Fibroblast of lung (primary cell): ENCODE measurements around the gene KCTD3. TPM values are rescaled to one million over a fixed set of nuclear protein-coding genes. Genes with fewer than 3 reads are reported as not detected.

ENCODE experiments used
- DNase-seq, 2 donors: peaks; one replicate each; pipeline versions ENCODE4 v3.0.0 to v3.0.0-alpha.2; 2010; ENCODE audit warnings: low read depth in 2 of 2
- H2AFZ ChIP-seq: 2 replicates; pipeline ENCODE4 v1.5.1; 2012; ENCODE audit warnings: low read length, control low read depth, inconsistent platforms
- H3K27ac ChIP-seq: 2 replicates; pipeline ENCODE4 v1.5.1; 2011; ENCODE audit warnings: low read length, control low read depth; ENCODE audit not compliant: insufficient read depth
- H3K27me3 ChIP-seq: 2 replicates; pipeline ENCODE4 v1.5.1; 2011; ENCODE audit warnings: mild to moderate bottlenecking, low read length; ENCODE audit not compliant: control insufficient read depth, insufficient read depth
- H3K36me3 ChIP-seq: 2 replicates; pipeline ENCODE4 v1.5.1; 2011; ENCODE audit warnings: low read length; ENCODE audit not compliant: control insufficient read depth, insufficient read depth
- H3K4me1 ChIP-seq: 2 replicates; pipeline ENCODE4 v1.5.1; 2011; ENCODE audit warnings: low read length; ENCODE audit not compliant: control insufficient read depth, insufficient read depth; ENCODE audit errors: extremely low read depth
- H3K4me2 ChIP-seq: 2 replicates; pipeline ENCODE4 v1.5.1; 2011; ENCODE audit warnings: low read length, control low read depth; ENCODE audit not compliant: insufficient read depth; ENCODE audit errors: extremely low read depth
- H3K4me3 ChIP-seq, 4 experiments: fragments of 200-600 bp in 1 of 4; sonication (generic) in 1 of 4; replicated peaks in 1 of 4; 2 replicates each; pipeline ENCODE4 v1.5.1; 2011 to 2016; ENCODE audit warnings: low read length in 4 of 4, low read depth in 3 of 4, mild to moderate bottlenecking in 3 of 4, control low read depth in 2 of 4, inconsistent platforms in 1 of 4, mixed read lengths in 1 of 4; ENCODE audit not compliant: insufficient read depth in 1 of 4; ENCODE audit errors: control extremely low read depth in 1 of 4
- H3K79me2 ChIP-seq: 2 replicates; pipeline ENCODE4 v1.5.1; 2012; ENCODE audit warnings: mild to moderate bottlenecking, low read length, inconsistent platforms; ENCODE audit not compliant: control insufficient read depth, insufficient read depth
- H3K9ac ChIP-seq: 2 replicates; pipeline ENCODE4 v1.5.1; 2011; ENCODE audit warnings: mild to moderate bottlenecking, low read length, control low read depth; ENCODE audit not compliant: insufficient read depth
- H3K9me3 ChIP-seq: 2 replicates; pipeline ENCODE4 v1.5.1; 2012; ENCODE audit warnings: low read depth, low read length; ENCODE audit not compliant: control insufficient read depth, insufficient read depth
- H4K20me1 ChIP-seq: 2 replicates; pipeline ENCODE4 v1.5.1; 2011; ENCODE audit warnings: low read length; ENCODE audit not compliant: control insufficient read depth, insufficient read depth; ENCODE audit errors: extremely low read depth
- EZH2 ChIP-seq: IDR thresholded peaks from 2 replicates; pipeline ENCODE4 v1.5.1; 2012; ENCODE audit warnings: low read length, control low read depth, mild to moderate bottlenecking; ENCODE audit errors: missing control alignments
- polyA plus RNA-seq, 2 donors: library from polyadenylated mRNA; depleted of rRNA in 1 of 2; stranded (reverse) in 1 of 2; unstranded in 1 of 2; fragments of >200 nt; gene quantifications; 2 replicates each; pipeline ENCODE4 v1.2.1, GENCODE V29; 2011 to 2012; ENCODE audit warnings: missing spikeins in 1 of 2
- total RNA-seq: library from RNA; depleted of rRNA; stranded (reverse); fragments of >200 nt; gene quantifications from 2 replicates; pipeline ENCODE4 v1.2.1, GENCODE V29; 2014
- TF ChIP-seq, protein P1 (sequence below), 2 donors: IDR thresholded peaks in 1 of 2; conservative IDR thresholded peaks in 1 of 2; 1 replicate in 1 of 2; 2 replicates in 1 of 2; pipeline ENCODE4 v1.5.1; 2011 to 2012; ENCODE audit warnings: low read length in 2 of 2, control low read depth in 1 of 2, inconsistent platforms in 1 of 2, low read depth in 1 of 2, mild to moderate bottlenecking in 1 of 2

The KCTD3 gene
- total and polyA plus RNA-seq, 2 donors (not counting 1 experiment from before 2014, with no cell fraction given): 65.5 to 76.0 TPM

DNA sequence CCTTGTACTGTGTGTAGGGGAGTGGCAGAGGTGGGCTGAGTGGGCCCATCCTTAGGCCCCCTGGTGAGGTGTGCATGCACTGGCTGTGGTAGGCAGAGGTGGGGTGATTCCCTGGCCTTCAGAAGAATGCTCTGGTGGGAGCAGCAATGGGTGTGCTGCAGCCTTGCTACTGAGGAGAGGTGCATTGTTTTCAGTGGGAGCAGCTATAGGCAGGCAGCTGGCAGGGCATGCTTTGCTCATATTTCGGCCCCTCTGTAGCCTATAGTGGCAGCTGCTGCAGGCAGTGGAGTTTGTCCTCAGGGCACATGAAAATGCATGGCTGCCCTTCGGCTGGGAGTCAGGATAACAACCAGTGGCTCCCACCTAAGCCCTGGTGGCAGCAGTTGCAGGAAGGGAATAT is 10.1 kb upstream of the KCTD3 start:
- Histone ChIP-seq H3K79me2 (no peaks in the 10 kb centered on the region), H3K9ac (no peak overlapping the region), H3K4me2 (no peak overlapping the region), H4K20me1 (no peaks in the 10 kb centered on the region), H3K27ac (no peak overlapping the region), H3K4me3 (no peak overlapping the region), H3K27me3 (no peaks in the 10 kb centered on the region), H2AFZ (no peak overlapping the region), H3K4me1 (no peaks in the 10 kb centered on the region), H3K9me3 (no peaks in the 10 kb centered on the region), H3K36me3 (no peaks in the 10 kb centered on the region)
- no peak for DNase-seq
- TF ChIP-seq, protein P1, sequence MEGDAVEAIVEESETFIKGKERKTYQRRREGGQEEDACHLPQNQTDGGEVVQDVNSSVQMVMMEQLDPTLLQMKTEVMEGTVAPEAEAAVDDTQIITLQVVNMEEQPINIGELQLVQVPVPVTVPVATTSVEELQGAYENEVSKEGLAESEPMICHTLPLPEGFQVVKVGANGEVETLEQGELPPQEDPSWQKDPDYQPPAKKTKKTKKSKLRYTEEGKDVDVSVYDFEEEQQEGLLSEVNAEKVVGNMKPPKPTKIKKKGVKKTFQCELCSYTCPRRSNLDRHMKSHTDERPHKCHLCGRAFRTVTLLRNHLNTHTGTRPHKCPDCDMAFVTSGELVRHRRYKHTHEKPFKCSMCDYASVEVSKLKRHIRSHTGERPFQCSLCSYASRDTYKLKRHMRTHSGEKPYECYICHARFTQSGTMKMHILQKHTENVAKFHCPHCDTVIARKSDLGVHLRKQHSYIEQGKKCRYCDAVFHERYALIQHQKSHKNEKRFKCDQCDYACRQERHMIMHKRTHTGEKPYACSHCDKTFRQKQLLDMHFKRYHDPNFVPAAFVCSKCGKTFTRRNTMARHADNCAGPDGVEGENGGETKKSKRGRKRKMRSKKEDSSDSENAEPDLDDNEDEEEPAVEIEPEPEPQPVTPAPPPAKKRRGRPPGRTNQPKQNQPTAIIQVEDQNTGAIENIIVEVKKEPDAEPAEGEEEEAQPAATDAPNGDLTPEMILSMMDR (conservative IDR thresholded peaks at IDR 0.05 in 1 of 2, IDR thresholded peaks at IDR 0.05 in 1 of 2; ENCODE audit: low read depth in 1 of 2, low read length in 2 of 2): no peak
- TF ChIP-seq EZH2: no peak

- Histone ChIP-seq H3K27ac (no peak overlapping the region), H3K36me3 (no peaks in the 10 kb centered on the region), H3K4me2 (no peak overlapping the region), H4K20me1 (no peaks in the 10 kb centered on the region), H3K79me2 (no peaks in the 10 kb centered on the region), H3K27me3 (no peaks in the 10 kb centered on the region), H3K9ac (no peak overlapping the region), H3K4me1 (no peaks in the 10 kb centered on the region), H3K9me3 (no peaks in the 10 kb centered on the region), H3K4me3 (no peak overlapping the region), H2AFZ (no peak overlapping the region)
- DNase-seq: no peak
- TF ChIP-seq EZH2: no peak
- TF ChIP-seq, protein P1 (conservative IDR thresholded peaks at IDR 0.05 in 1 of 2, IDR thresholded peaks at IDR 0.05 in 1 of 2; ENCODE audit: low read depth in 1 of 2, low read length in 2 of 2): no peak
Measured at GRCh38 chr1:215557504-215557903, 9.6 kb upstream of the KCTD3 start.

DNA sequence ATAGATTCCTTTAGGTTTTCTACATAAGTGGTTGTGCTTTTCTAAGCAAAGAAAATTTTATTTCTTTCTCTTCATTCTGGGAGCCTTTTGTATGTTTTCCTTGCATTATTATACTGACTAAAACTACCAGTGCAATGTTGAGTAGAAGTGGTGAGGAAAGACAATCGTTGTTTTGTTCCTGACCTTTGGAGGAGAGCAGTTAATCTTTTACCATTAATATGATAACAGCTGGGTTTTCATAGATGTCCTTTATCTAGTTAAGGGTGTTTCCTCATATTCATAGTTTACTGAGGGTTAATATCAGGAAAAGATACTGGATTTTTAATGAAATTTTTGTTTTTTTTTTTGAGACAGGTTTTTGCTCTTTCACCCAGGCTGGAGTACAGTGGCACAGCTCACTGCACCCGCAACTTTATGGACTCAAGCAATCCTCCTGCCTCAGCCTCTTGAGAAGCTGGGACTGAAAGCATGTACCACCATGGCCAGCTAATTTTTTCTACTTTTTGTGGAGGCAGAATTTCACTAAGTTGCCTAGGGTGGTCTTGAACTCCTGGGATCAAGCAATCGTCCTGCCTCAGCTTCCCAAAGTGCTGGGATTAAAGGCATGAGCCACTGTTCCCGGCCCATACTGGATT is 9.0 kb upstream of the KCTD3 start:
- H3K4me3 ChIP-seq: no peak overlapping the region

More for the DNA sequence above, 9.0 kb upstream of the KCTD3 start:
- Histone ChIP-seq H3K9ac (no peak overlapping the region), H4K20me1 (no peaks in the 10 kb centered on the region), H2AFZ (no peak overlapping the region), H3K27me3 (no peaks in the 10 kb centered on the region), H3K27ac (no peak overlapping the region), H3K4me2 (no peak overlapping the region), H3K4me1 (no peaks in the 10 kb centered on the region), H3K36me3 (no peaks in the 10 kb centered on the region), H3K9me3 (no peaks in the 10 kb centered on the region), H3K79me2 (no peaks in the 10 kb centered on the region)
- TF ChIP-seq, protein P1 (conservative IDR thresholded peaks at IDR 0.05 in 1 of 2, IDR thresholded peaks at IDR 0.05 in 1 of 2; ENCODE audit: low read depth in 1 of 2, low read length in 2 of 2): no peak
- no peak for TF ChIP-seq EZH2
- DNase-seq: no peak
